Body of pancreas (tissue), 4 donors: ENCODE results near the gene ECD. TPM values are rescaled to one million over a fixed set of nuclear protein-coding genes. Genes with fewer than 3 reads are reported as not detected.

ENCODE experiments used
- ATAC-seq: fragments of 150-250 bp; one replicate; pipeline ENCODE4 v1.9.1; 2016
- DNase-seq, 4 donors: peaks; one replicate each; pipeline ENCODE4 v3.0.0-alpha.2; 2019
- H3K27ac ChIP-seq, 4 donors: fragments of 200-600 bp; sonication (generic); 1 replicate in 3 of 4; 2 replicates in 1 of 4; pipeline versions ENCODE4 v1.5.1 to v1.6.1; 2016 to 2019; ENCODE audit warnings: mild to moderate bottlenecking in 1 of 4, mixed read lengths in 1 of 4, moderate library complexity in 1 of 4
- H3K27me3 ChIP-seq, 2 donors: fragments of 200-600 bp; sonication (generic); one replicate each; pipeline ENCODE4 v1.6.0; 2016; ENCODE audit warnings: mild to moderate bottlenecking in 1 of 2
- H3K36me3 ChIP-seq, 2 donors: fragments of 200-600 bp; sonication (generic); replicated peaks in 1 of 2; 2 replicates each; pipeline ENCODE4 v1.5.1; 2016; ENCODE audit warnings: low read depth in 2 of 2; ENCODE audit not compliant: insufficient read depth in 1 of 2
- H3K4me1 ChIP-seq: fragments of 200-600 bp; sonication (generic); one replicate; pipeline ENCODE4 v1.6.0; 2016
- H3K4me3 ChIP-seq, 2 donors: fragments of 200-600 bp; sonication (generic); 1 replicate in 1 of 2; 2 replicates in 1 of 2; pipeline ENCODE4 v1.5.1; 2016 to 2019
- H3K9me3 ChIP-seq, 3 donors: fragments of 200-600 bp; sonication (generic); 1 replicate in 2 of 3; 2 replicates in 1 of 3; pipeline ENCODE4 v1.5.1; 2016
- POLR2A ChIP-seq, 3 donors: fragments of 450-650 bp; IDR thresholded peaks; one replicate each; pipeline ENCODE4 v1.6.1; 2016; ENCODE audit warnings: antibody characterized with exemption in 3 of 3, mild to moderate bottlenecking in 2 of 3
- WGBS, 2 donors: methylation state at CpG; one replicate each; pipeline ENCODE4 v1.1.5; 2017; 5-methylcytosine and 5-hydroxymethylcytosine counted together
- intact Hi-C: fragments of 100-400 bp; cut with DNase I; formaldehyde crosslinking; loops from one replicate; pipeline ENCODE4 v1.15.1; 2023
- total RNA-seq, 2 donors: library from RNA; depleted of rRNA; stranded (reverse); fragments of >200 nt; gene quantifications; one replicate each; pipeline ENCODE4 v1.1.0, GENCODE V29; 2016
- TF ChIP-seq, protein P1 (sequence below), 7 experiments: fragments of 450-650 bp in 4 of 7; fragments of 200-600 bp in 3 of 7; sonication (generic) in 3 of 7; IDR thresholded peaks; one replicate each; pipeline ENCODE4 v1.5.1; 2016 to 2019; ENCODE audit warnings: antibody characterized with exemption in 7 of 7

ECD gene
- total RNA-seq: 10 to 100 TPM; 14.8 to 19.8 TPM

DNA sequence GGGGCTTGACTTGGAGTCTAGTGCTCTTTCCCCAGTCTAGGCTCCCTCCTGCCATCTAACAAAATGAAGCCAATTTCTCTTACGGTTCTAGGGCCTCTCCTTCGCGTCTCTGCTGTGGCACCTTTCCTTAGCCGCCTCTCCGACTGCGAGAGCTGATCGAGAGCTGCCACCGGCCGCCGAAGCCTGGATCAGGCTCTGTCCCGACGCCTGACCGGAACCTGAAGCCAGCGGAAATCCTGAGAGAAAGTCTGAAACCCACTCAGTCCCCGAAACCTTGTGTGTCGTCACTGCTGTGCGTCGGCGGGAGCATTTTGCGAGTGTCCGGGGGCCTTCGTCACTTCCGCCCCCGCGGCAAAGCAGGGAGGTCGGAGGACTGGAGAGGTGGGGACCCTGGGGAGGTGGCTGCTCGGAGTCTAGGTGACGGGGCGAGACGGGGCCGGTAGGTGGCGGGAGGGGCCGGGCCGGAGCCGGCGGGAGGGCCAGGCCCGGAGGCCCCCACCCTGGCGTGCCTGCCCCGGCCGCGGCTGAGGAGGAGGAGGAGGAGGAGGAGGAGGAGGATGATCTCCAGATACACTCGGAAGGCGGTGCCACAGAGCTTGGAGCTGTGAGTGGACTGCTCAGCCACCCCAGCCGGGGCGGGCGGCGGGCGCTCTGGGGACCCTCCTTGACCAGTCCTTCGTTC lies at the start of gene ECD, which contains the start of gene FAM149B1:
Gene ECD (minus strand): TSS at position 226 of the 682 bp plus-strand sequence. CDS start 4,071 bp downstream, outside the sequence.
Gene FAM149B1 (plus strand): TSS at position 337 of the 682 bp plus-strand sequence. CDS start 221 bp downstream, at position 558.
- Histone ChIP-seq H3K4me3 (peak within 1 kb of the TSS; percentile 60 to 92), H3K27ac (peak within 1 kb of the TSS; percentile 81 to 95 (median 92)), H3K4me1 (peaks cover 31% of the 10 kb centered on the region), H3K36me3 (peaks cover 0 to 6% of the 10 kb centered on the region in 2 donors), H3K27me3 (no peaks in the 10 kb centered on the region), H3K9me3 (no peaks in the 10 kb centered on the region)
- DNase-seq: peak; percentile 89 to 92 (median 92)
- TF ChIP-seq POLR2A (IDR thresholded peaks at IDR 0.05): peak; percentile 78 to 95 (median 95)
- TF ChIP-seq, protein P1, sequence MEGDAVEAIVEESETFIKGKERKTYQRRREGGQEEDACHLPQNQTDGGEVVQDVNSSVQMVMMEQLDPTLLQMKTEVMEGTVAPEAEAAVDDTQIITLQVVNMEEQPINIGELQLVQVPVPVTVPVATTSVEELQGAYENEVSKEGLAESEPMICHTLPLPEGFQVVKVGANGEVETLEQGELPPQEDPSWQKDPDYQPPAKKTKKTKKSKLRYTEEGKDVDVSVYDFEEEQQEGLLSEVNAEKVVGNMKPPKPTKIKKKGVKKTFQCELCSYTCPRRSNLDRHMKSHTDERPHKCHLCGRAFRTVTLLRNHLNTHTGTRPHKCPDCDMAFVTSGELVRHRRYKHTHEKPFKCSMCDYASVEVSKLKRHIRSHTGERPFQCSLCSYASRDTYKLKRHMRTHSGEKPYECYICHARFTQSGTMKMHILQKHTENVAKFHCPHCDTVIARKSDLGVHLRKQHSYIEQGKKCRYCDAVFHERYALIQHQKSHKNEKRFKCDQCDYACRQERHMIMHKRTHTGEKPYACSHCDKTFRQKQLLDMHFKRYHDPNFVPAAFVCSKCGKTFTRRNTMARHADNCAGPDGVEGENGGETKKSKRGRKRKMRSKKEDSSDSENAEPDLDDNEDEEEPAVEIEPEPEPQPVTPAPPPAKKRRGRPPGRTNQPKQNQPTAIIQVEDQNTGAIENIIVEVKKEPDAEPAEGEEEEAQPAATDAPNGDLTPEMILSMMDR (IDR thresholded peaks at IDR 0.05): peak in 4 of 7 experiments; percentile 19 to 50 (median 20)
- intact Hi-C loops: loop anchor here (10.0 kb wide), 1 partner anchor 63 kb away; no protein-coding TSS in a partner anchor
- peak; percentile 99 for ATAC-seq
- 0% methylated on average over 30 to 49 of the region's 49 CpGs for WGBS, 2 donors

DNA sequence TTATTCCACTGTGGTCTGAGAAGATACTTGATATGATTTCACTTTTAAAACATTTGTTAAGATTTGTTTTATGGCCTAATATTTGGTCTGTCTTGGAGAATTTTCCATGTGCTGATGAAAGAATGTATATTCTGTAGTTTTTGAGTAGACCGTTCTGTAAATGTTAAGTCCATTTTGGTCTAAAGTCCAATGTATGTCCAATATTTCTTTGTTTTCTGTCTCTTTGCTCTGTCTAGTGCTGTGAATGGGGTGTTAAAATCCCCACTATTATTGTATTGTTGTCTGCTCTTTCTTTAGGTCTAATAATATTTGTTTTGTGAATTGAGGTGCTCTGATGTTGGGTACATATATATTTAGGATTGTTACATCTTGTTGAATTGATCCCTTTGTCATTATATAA lies 47.9 kb upstream of the ECD start:
- peaks cover 3% of the 10 kb centered on the region for H3K4me1 ChIP-seq
- H3K4me3 ChIP-seq: no peak overlapping the region
- no peak overlapping the region for H3K27ac ChIP-seq
- H3K36me3 ChIP-seq: peaks cover 0 to 2% of the 10 kb centered on the region in 2 donors
- DNase-seq (no peak), ATAC-seq (no peak)
- H3K27me3 ChIP-seq: no peaks in the 10 kb centered on the region
- intact Hi-C loops: no loop called here
- TF ChIP-seq, protein P1 (IDR thresholded peaks at IDR 0.05): no peak
- no peak for TF ChIP-seq POLR2A (IDR thresholded peaks at IDR 0.05)
- 89 to 96% methylated on average over 1 of the region's 1 CpG for WGBS, 2 donors
- H3K9me3 ChIP-seq: no peaks in the 10 kb centered on the region

DNA sequence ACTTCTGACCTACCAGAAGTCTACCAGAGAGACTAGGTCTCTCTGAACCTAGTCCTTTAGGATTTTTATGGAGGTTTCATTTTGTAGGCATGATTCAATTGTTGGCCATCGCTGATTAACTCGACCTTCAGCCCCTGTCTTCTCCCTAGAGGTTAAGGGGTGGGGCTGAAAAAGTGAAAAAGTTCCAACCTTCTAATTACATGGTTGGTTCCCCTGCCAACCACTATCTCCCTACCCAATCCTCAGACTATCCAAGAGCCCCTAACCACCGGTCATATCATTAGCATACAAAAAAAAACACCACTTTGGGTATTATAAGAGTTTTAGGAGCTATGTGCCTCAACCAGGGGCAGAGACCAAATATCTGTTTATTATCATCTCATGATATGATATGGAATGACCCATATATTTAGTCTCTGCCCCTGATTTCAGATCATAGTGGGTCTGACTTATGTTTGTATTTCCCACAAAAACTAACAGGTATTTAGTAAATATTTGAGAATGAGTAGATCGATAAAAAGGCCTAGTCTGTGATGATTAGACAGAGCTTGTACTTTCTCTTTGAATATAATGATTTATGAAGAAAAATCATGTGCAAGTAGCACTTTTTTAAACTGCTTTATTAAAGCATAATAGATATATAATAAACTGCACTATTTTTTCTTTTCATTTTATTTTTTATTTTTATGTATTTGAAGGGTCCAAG lies 43.5 kb upstream of the ECD start:
- Histone ChIP-seq H3K27ac (no peak overlapping the region), H3K27me3 (no peaks in the 10 kb centered on the region), H3K36me3 (peaks cover 0 to 4% of the 10 kb centered on the region in 2 donors), H3K4me3 (no peak overlapping the region), H3K4me1 (peaks cover 3% of the 10 kb centered on the region), H3K9me3 (no peaks in the 10 kb centered on the region)
- no peak for DNase-seq
- intact Hi-C loops: no loop called here
- WGBS, 2 donors: 50 to 56% methylated on average over 4 of the region's 4 CpGs
- TF ChIP-seq POLR2A (IDR thresholded peaks at IDR 0.05): no peak
- TF ChIP-seq, protein P1 (IDR thresholded peaks at IDR 0.05): no peak
- no peak for ATAC-seq

DNA sequence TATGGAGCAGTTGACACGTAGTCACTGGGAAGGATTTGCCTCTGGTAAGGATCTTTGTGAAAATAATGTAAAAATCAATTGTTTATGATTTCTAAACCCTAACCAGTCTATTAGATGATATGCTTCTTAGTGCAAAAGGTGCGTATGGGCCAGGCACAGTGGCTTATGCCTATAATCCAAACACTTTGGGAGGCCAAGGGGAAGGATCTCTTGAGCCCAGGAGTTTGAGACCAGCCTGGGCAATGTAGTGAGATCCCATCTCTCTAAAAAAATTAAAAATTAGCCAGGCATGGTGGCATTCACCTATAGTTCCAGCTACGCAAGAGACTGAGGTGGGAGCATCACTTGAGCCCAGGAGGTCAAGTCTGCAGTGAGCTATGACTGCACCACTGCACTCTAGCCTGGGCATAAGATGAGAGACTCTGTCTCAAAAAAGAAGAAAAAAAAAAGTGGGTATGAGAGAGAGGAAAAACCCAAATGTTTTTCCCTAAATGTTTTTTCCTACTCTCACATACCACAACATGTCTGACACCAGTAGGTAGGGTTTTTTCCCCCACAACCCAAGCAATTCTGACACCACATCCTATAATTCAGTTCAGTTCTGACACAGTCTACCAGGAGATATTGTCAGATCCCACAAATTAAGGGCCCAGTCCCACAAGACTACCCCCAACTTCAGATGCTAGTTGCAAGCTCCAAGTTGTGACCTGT lies 42.7 kb upstream of the ECD start:
- Histone ChIP-seq H3K27ac (no peak overlapping the region), H3K36me3 (peaks cover 0 to 4% of the 10 kb centered on the region in 2 donors), H3K4me1 (peaks cover 3% of the 10 kb centered on the region), H3K4me3 (no peak overlapping the region), H3K9me3 (no peaks in the 10 kb centered on the region), H3K27me3 (no peaks in the 10 kb centered on the region)
- intact Hi-C loops: no loop called here
- no peak for DNase-seq
- ATAC-seq: no peak
- WGBS, 2 donors: 95 to 98% methylated on average over 3 of the region's 3 CpGs
- TF ChIP-seq, protein P1 (IDR thresholded peaks at IDR 0.05): no peak
- TF ChIP-seq POLR2A (IDR thresholded peaks at IDR 0.05): no peak
